Measurements from ENCODE around the gene GALNT12. TPM values are rescaled to one million over a fixed set of nuclear protein-coding genes. Genes with fewer than 3 reads are reported as not detected.

GALNT12 gene
- total RNA-seq, 1 experiment from 2014 or later = 2.2 TPM

DNA sequence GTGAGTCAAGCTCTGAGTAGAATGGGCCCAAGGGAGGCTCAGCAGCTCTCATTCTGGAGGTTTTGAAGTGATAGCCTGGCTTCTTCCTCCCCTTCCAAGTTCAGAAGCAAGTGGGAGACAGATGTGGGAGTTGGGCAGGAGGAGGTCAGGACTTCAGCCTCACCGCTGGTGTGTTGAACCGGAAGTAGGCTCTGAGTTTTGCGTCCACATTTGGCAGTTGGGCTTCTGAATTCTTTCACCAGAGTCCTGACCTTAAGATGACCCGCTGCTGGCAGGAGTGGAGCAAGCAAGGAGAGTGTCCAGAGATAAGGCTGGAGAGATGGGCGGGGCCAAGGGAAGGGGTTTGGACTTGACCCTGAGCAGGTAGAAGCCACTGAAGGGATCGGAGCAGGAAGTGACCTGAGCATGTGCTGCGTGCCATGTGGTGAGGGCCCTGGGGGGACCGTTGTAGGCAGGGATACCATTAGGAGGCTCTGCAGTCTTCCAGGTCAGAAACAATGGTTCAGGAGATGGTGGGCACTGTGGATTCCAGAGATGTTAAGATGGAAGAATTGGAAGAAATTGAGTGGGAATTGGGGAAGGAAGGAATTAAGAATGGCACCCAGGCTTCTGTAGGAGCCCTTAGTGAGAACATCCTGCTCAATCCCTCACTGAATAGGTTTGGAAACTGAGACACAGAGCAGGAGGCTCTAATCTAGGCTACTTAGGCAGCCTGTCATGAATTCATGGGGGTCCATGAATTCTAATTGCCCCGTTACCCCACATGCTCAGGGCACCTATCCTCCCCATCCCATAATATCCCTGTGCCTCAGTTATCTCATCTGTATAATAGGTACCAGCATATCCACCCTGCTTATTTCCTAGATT lies 25.9 kb downstream of the GALNT12 start:
- no peak for DNase-seq (ENCODE audit: low read depth)

DNA sequence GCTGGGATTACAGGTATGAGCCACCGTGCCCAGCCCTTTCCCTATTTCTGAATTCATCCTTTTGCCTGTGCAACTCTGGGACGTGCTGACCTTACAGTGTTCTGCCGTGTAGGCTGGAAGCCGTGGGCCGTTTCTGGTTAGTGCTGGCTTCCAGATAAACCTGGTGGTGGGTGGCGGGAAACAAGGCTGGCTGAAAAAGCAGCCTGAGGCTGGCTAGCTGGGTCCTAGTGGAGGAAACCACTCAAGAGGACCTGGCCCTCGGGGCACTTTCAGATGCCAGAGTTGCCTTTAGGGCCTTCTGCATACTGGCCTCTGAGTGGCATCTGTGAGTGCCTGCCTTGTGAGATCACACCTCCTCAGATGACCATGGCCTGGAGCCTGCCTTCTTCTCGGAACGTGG lies 26.9 kb downstream of the GALNT12 start:
- no peak for DNase-seq (ENCODE audit: low read depth)

DNA sequence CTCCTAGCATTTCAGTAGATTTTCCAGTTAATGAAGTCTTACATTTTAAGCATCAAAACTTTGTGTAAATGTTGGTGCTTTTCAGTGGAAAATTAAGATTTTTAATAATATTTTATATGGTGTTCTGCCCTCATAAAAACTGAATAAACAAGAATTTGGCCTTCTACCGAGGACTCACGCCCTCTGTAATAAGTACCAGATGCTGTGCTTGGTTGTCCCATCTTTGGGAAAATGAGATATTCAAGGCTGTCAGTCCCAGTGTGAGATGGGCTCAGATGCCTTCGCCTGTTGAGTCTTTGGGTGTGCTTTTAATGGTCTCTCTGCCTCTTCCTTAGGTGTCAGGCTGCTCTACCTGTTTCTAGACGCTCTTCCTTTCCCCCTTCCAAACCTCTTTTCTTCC lies 28.7 kb downstream of the GALNT12 start:
- DNase-seq (ENCODE audit: low read depth) = no peak

DNA sequence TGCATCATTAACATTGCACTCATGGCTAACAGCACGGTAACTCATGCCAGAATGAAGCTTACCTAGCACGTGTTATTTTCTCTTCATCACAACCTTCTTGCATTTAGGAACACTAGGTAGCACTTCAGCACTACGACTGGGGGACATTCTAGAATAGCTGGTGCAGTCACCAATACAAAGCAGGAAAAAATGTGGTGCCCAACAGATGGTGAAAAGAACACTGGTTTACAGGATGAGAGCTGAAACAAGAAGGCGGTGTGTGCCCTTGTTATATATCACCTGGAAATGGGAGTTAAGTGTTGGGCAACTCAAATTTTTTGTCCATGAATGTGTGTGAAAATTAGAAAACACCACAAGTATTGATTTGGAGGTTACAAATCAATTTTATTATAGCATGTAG lies 30.0 kb downstream of the GALNT12 start:
- DNase-seq (ENCODE audit: low read depth) = no peak

DNA sequence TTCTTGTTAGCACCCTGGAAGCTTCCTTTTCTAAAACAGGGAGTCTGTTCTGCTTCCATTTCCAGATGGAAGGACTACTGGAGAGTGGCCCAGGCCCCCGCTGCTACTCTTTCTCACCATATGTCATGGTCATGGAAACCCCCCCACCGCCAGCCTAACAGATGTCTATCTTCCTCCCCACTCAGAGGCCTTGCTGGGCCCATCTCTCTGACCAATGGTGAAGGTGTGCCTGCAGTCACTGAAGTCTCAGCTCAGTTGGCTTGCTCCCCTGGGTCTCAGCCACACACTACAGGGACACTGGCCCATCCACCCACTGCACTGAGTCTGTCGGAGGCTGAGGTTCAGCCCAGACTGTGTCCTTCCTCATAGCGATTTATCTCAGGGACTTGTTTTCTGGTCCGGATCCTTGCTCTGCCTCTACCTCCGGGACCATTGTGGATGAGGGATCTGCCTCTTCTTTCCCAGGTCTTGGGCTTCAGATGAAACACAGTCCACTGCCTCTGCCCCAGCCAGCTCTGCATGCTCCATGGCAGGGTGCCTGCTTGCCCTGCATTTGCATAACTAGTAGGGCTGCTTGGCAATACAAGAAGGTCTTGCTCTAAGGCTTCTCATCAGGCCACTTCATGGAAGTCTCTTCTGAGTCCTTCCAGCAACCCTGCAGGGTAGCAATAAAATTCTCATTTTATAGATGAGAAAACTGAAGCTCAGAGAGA lies 30.8 kb downstream of the GALNT12 start:
- DNase-seq (ENCODE audit: low read depth) = no peak

DNA sequence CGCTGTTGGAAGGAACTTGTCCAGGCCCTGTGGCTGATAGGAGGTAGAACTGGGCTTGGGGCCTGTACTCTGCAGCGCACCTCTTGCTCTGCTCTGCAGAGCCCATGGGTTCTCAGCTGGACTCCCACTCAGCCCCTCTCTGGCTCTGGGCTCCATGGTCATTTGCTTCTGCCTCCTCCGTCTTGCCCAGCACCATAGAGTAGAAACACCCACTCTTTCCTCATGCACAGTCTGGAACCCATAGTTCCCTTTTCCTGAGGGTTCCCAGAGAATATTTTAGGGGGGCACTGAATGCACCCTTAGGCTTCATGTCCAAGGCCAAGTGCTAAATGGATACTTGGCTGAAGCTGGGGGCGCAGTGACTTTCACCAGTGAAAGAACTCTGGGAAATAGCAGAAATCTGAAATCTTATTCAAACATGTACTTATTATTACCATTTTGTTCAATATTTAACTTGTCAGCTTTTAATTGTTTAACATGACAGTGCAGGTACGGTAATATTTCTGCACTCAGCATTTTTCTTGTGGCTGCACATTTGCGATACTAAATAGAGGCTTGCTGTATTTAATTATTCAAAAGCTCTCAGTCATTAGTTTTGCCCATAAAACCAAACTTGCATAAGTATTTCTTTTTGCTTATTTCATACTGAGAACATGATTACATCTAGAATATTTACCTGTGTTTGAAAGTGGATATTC lies 31.5 kb downstream of the GALNT12 start:
- DNase-seq (ENCODE audit: low read depth) = no peak

DNA sequence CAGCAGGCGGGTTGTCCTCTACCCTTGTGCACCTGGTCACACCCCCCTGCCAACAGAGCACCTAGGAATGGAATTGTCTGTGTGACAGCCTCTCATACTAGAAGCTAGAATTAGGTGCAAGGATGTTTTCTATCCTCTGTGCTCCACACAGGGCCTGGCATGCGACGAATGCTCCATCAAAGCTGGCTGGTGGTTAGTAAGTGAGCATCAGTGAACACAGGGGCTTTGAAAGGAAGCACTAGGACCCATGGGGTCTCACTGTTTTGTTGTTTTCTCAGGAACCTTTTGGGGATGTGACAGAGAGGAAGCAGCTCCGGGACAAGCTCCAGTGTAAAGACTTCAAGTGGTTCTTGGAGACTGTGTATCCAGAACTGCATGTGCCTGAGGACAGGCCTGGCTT lies 32.3 kb downstream of the GALNT12 start:
- no peak for DNase-seq (ENCODE audit: low read depth)

DNA sequence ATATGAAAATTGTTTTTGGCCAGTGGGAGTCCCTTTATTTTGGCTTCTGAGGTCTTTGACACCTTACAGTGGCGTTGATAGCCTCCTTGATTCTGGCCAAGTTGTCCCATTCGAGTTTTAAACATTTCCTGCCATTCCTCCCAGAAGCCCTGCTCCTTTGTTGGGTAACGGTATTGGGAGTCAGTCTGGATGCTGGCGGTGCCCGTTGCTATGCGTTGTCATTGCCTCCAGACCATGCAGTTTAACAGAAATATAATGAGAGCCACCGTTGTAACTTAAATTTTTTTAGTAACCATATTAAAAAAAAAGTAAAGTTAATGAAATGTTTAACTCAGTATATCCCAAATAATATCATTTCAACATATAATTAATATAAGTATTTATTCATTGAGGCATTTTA lies 35.0 kb downstream of the GALNT12 start:
- no peak for DNase-seq (ENCODE audit: low read depth)

DNA sequence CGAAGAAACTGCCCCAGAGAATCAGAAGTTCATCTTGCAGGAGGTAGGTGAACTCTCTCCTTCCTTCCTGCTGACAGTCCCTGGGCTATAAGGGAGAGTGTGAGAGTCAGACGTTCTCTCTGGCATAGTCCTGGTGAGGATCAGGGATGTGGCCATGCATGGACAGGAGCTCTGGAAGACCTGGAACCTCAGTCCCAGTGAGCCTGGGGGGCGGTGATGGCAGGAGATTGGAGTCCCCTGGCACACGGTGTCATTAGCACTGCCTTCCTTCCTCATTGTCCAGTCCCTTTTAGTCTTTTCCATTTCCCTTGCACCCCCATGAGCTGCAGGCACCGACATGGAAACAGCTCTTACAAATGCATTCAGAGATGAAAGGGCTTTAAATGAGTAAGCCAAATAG lies 38.6 kb downstream of the GALNT12 start:
- no peak for DNase-seq (ENCODE audit: low read depth)

DNA sequence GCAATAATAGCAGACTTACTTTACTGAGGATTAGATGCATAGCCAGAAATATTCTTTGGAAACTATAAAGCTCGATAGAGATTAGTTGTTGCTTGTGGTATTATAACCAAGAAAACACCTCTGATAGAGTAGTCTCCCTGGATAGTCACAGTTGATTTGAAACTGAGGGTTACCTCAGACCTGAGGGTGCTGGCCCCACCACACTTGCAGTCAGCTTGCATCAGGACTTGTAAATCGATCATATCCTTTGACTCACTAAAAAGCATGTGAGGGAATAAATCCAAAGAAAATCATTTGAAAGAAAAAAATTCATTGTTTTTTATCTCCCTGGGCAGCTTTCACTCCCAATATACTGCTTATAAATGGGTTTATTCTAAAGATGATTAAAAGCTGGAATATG lies 39.4 kb downstream of the GALNT12 start:
- DNase-seq (ENCODE audit: low read depth) = no peak

DNA sequence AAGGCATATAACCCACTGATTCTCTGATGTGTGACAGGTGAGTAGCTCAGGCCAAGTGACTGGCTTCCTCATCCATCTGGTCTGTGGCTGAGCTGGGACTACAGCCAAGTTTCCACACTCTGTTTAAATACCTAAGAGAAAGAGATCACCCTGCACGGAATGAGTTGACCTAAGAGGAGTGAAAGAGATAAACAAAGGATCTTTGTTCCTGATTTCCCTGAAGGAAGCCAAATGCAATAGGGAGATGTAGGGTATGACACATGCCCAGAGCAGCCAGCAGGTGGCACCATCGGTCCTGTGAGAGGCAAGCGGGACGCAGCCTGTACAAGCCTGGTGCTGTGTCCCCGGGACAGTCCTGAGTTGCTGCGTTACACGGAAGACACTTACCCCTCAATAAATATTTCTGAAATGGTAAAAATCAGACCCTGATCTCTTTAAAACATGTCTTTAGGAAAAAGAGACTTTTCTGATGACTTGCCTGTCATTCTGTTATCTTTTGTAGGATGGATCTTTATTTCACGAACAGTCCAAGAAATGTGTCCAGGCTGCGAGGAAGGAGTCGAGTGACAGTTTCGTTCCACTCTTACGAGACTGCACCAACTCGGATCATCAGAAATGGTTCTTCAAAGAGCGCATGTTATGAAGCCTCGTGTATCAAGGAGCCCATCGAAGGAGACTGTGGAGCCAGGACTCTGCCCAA lies 41.1 kb downstream of the GALNT12 start:
- peak; percentile 80 for DNase-seq (ENCODE audit: low read depth)

DNA sequence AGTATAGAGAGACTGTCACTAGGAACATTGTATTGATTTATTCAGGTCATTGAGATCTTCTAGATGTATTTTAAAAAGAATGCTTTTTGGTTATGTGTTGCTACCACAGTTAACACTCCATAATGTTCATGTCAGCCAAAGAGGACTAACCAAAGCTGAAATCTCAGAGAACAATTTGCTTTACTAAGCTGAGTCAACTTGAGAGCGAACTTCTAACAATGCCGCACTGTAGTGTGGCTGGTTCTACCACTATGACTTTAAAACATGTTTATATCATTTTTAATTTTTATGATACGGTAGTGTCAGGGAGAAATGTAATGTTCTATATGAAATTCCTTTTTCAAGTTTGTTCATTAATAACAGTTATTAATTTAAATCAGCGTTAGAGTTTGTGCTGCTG lies 42.1 kb downstream of the GALNT12 start:
- DNase-seq (ENCODE audit: low read depth) = no peak

DNA sequence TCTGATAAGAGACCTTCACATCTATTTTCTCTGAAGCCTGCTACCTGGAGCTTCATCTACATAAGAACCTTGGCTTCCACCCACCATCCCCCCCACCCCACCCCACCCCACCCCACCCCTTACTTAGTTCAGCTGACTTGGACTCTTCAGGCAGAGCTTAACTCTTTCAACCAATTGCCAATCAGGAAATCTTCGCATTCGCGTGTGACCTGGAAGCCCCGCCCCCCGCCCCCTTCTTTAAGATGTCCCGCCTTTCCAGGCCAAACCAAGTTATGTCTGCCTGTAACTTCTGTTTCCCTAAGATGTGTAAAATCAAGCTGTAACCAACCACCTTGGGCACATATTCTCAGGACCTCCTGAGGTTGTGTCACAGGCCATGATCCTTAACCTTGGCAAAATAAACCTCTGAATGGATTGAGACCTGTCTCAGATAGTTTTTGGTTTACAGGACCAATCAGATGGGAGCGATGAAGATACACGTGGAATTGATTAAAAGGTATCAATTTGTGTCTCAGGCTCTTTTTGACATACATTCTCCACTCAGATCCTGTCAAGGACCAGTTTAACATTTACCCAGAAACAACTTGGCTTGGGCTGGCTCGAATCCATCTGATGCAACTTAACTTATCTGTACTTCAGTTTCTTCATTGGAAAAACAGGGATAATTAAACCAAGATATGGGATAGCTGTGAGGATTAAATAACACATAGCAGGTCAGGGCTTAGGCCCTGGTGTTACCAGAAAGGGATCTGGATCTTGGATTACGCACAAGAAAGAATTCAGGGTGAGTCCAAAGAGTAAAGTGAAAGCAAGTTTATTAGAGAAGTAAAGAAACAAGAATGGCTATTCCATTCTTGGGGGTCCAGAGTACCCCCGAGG lies 43.6 kb downstream of the GALNT12 start:
- DNase-seq (ENCODE audit: low read depth) = no peak

DNA sequence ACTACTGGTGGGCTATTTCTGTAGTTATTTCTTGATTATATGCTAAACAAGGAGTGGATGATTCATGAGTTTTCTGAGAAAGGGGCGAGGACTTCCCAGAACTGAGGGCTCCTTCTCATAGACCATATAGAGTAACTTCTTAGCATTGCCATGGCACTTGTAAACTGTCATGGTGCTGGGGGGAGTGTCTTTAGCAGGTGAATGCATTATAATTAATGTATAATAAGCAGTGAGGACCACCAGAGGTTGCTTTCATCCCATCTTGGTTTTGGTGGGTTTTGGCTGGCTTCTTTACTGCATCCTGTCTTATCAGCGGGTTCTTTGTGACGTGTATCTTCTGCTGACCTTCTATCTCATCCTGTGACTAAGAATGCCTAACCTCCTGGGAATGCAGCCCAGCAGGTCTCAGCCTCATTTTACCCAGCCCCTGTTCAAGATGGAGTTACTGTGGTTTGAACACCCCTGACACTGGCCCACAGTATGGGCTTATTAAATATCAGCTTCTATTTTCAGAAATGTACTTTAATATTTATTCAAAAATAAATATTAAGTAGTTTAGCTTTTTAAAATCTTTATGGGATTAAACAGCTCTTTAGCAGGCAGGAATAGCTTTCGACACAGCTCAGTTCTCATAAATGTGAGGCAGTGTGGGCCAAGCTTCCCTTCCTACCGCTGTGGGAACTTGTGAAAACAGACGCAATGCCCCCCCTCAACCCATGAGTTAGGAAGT lies 44.4 kb downstream of the GALNT12 start:
- DNase-seq (ENCODE audit: low read depth) = no peak

DNA sequence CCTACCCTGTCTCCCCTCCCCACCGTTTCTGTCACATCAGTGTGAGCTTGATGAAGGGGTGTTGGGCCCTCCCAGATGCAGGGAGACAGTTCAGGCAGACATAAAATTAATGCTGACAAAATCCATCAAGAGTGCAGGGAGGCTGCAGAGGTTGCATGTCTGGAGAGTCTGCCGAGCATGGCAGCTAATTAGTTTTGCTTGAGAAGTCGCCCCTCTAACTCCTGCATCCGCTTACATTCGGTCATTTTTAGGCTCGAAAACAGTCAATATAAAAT lies 44.9 kb downstream of the GALNT12 start:
- no peak for DNase-seq (ENCODE audit: low read depth)

DNA sequence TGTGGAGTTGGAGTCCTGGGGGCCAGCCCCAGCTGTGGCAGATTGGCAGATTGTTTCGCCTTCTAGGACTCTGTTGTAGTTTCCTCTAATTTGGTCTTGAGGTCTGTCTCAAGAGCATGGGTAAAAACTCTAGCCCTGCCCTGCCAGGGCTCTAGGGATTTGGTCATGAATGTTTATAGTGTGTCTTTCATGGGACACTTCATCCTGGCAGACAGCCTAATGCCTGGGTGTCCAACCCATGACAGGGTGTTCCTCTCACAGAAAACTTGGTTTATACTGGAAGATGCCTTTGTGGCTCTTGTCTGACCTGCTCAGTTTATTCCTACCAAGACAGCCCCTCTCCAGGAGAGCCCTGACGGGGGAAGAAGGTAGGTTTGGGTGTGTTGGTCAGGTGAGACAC lies 45.5 kb downstream of the GALNT12 start:
- no peak for DNase-seq (ENCODE audit: low read depth)

DNA sequence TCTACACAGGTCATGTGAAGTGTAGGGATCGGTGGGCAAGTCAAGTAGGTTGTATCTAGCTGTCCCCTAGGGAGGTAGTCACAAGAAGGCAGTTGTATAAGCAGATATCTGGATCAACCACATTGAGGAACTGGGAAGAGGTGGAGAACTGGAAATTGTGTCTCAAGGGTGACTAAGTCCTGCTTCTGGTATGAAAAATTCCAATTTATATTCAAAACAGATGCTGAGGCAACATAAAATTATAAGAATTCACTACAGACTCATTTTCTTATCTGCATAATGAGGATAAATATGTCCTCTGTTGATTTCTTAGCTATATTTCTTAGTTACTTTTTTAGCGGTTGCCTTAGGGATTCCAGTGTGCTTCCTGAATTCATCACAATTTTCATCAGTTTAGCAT lies 46.8 kb downstream of the GALNT12 start:
- DNase-seq (ENCODE audit: low read depth) = no peak

DNA sequence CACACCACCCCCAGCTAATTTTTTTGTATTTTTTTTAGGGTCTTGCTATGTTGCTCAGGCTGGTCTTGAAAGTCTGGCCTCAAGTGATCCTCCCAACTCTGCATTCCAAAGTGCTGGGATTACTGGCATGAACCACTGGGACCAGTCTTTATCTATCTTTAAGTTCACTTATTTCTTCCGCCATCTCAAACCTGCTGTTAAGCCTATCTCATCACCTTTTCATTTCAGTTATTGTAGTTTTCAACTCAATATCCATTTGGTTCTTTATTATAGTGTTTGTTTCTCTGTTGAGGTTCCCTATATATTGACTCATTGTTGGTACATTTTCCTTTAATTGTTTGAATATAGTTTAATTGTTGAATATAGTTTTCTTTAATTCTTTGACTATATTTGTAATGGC lies 48.1 kb downstream of the GALNT12 start:
- no peak for DNase-seq (ENCODE audit: low read depth)

DNA sequence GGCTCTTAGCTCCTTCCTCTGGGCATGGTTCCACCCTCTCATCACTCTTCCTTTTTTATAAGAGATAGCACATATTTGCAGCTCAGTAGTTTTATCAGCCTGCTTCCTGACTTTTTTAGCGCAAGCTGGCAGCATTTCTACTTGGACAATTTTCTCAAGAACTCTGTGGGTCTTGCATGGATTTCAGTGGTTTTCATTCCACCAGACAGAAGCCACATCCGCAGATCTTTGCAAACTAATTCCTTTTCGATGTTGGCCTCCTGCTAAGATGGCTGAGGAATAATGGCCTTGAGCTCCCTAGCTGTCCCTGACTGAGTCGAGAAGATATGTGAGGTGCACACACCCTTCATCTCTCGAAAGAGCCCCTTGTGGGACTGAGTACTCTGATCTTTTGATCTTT lies 49.5 kb downstream of the GALNT12 start:
- DNase-seq (ENCODE audit: low read depth) = no peak

DNA sequence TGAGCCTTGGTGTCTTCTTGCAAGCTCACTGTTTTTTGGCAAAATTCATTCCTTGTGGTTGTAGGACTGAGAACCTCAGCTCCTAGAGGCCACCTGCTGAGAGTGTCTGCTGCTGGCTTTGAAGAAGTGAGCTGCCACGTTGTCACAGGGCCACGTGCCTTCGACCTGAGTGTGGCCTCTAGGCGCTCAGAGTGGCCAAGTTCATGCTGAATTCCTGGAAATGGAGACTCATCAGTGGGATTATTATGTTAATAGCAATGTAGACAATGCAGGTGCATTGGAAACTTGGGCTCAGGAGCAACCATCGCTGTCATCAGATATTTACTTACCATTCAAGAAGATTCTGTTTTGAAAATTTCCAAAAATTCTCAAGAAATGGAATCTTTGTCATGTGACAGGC lies 52.5 kb downstream of the GALNT12 start:
- no peak for DNase-seq (ENCODE audit: low read depth)

Data from LHCN-M2 (cell line).